ENCODE measurements around the gene HOMER2. TPM values are rescaled to one million over a fixed set of nuclear protein-coding genes. Genes with fewer than 3 reads are reported as not detected.
A peak's percentile ranks its signal among the peaks of the same experiment; 100 is the strongest.
"Not testable (repeated sequence)": the region's sequence is repeated elsewhere in the genome, so short reads cannot be mapped to it uniquely, and the experiment has no call there.

The HOMER2 gene
- total and polyA plus RNA-seq, 2 experiments from 2014 or later: 24.4 to 54.5 TPM

DNA sequence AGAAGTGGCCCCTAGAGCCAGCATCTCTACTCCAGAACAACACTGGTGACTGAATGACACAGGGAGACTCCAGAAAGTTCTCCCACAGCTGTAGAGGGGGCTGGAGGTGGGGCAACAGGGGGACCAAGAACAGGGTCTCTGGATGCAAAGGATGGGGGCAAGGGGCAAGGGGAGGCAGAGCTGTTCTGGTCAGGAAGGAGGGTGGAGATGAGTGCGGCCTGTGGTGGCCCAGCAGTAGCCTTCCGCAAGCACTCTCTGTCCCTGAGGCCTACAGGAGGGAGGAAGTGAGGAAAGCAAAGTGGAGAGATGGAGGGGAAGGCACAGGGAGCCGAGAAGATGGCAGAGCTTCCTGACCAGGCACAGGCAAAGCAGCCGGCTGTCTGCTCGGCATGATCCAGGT lies 56.5 kb downstream of the HOMER2 start:
- Histone ChIP-seq H3K27me3 (no peaks in the 10 kb centered on the region), H3K4me3 (no peak overlapping the region), H3K36me3 (no peaks in the 10 kb centered on the region), H3K9me3 (ENCODE audit: low read depth) (no peaks in the 10 kb centered on the region), H3K4me1 (ENCODE audit: low read depth) (peaks cover 16% of the 10 kb centered on the region), H3K27ac (no peak overlapping the region)
- DNase-seq (ENCODE audit: low read depth in 1 of 2, low spot score in 1 of 2): no peak
- TF ChIP-seq, protein P1, sequence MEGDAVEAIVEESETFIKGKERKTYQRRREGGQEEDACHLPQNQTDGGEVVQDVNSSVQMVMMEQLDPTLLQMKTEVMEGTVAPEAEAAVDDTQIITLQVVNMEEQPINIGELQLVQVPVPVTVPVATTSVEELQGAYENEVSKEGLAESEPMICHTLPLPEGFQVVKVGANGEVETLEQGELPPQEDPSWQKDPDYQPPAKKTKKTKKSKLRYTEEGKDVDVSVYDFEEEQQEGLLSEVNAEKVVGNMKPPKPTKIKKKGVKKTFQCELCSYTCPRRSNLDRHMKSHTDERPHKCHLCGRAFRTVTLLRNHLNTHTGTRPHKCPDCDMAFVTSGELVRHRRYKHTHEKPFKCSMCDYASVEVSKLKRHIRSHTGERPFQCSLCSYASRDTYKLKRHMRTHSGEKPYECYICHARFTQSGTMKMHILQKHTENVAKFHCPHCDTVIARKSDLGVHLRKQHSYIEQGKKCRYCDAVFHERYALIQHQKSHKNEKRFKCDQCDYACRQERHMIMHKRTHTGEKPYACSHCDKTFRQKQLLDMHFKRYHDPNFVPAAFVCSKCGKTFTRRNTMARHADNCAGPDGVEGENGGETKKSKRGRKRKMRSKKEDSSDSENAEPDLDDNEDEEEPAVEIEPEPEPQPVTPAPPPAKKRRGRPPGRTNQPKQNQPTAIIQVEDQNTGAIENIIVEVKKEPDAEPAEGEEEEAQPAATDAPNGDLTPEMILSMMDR (IDR thresholded peaks at IDR 0.05; ENCODE audit: low read depth, low read length): no peak

DNA sequence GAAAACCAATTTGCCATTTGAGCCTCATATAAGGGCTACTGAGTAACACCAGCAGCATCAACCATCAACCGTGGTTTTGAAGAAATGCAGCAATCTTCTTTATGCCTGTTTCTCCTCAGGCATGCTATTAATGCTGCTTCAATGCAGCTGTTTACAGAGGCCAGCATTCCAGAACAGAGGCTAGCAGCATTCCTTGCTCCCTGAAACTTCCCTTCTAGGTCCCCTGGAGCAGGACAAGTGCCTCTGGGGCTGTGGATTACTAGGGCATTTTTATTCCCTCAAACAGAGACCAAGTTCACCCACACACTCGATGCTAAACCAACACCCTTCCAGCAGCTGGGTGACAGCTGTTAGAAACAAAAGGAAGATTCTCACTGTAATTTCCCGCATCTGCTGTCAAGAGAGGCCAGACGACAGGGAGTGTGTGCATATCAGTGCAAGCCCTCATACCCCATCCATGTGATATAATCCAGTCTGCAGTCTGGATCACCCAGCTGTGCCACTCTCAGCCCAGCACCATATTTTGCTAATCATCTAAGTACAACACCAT lies 57.5 kb downstream of the HOMER2 start:
- DNase-seq (ENCODE audit: low read depth in 1 of 2, low spot score in 1 of 2): peak in 1 of 2 donors; percentile 45
- H3K4me1 ChIP-seq (ENCODE audit: low read depth): peaks cover 8% of the 10 kb centered on the region
- H3K27me3 ChIP-seq: no peaks in the 10 kb centered on the region
- H3K4me3 ChIP-seq: no peak overlapping the region
- peak overlapping the region; percentile 11 for H3K27ac ChIP-seq
- no peaks in the 10 kb centered on the region for H3K9me3 ChIP-seq (ENCODE audit: low read depth)
- no peaks in the 10 kb centered on the region for H3K36me3 ChIP-seq
- TF ChIP-seq, protein P1 (IDR thresholded peaks at IDR 0.05; ENCODE audit: low read depth, low read length): no peak

DNA sequence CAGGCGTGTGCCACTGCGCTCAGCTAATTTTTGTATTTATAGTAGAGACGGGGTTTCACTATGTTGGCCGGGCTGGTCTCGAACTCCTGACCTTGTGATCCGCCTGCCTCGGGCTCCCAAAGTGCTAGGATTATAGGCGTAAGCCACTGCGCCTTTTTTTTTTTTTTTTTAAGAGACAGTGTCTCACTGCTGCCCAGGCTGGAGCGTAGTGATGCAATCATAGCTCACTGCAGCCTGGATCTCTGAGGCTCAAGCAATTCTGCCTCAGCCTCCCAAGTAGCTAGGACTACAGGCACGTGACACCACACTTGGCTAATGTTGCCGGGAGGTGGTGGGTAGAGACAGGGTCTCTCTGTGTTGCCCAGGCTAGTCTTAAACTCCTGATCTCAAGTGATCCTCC lies 59.0 kb downstream of the HOMER2 start:
- H3K36me3 ChIP-seq: not testable (repeated sequence)

DNA sequence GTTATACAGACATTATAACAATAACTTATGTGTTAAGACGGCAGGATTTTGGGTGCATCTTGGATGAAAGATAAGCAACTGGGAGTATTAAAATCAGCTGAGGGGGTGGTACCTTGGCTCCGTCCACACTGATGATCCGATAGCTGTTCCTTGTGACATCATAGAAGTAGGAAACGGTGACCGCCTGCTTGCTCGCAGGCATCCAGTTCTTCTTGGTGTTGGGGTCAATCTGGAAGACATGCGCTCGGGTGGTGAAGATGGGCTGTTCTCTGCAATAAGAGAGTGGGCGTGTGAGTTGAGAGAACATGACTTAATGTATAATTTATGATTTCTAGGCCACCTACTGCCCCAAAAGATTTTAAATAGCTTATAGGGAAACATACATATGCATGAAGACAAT lies 59.9 kb downstream of the HOMER2 start:
- no peak for DNase-seq (ENCODE audit: low read depth in 1 of 2, low spot score in 1 of 2)
- peaks cover 8% of the 10 kb centered on the region for H3K4me1 ChIP-seq (ENCODE audit: low read depth)
- no peaks in the 10 kb centered on the region for H3K27me3 ChIP-seq
- no peaks in the 10 kb centered on the region for H3K36me3 ChIP-seq
- TF ChIP-seq, protein P1 (IDR thresholded peaks at IDR 0.05; ENCODE audit: low read depth, low read length): no peak
- no peaks in the 10 kb centered on the region for H3K9me3 ChIP-seq (ENCODE audit: low read depth)
- H3K27ac ChIP-seq: no peak overlapping the region
- H3K4me3 ChIP-seq: no peak overlapping the region

More for the DNA sequence above, 59.0 kb downstream of the HOMER2 start:
- not testable (repeated sequence) for H3K4me3 ChIP-seq; H3K27me3 ChIP-seq; H3K9me3 ChIP-seq (ENCODE audit: low read depth); H3K27ac ChIP-seq; H3K4me1 ChIP-seq (ENCODE audit: low read depth); DNase-seq (ENCODE audit: low read depth in 1 of 2, low spot score in 1 of 2)

DNA sequence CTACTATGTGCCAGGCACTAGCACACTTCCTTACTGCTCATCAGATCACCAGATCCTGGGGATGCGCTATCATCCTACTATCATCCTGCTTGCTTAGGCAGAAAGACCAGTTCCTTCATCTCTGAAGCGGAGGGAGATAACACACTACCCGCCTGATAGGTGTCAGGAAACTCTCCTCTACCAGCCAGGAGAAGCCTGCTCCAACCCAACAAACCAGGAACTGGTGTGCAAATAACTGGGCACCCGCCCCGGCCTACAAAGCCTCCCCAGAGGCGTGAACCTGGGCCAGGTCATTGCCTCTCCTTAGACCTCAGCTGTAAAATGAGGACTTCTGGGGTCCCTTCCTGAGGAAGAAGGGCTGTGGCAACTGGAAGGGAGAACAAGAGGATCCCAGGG lies 61.5 kb downstream of the HOMER2 start:
- Histone ChIP-seq H3K9me3 (ENCODE audit: low read depth) (no peaks in the 10 kb centered on the region), H3K4me1 (ENCODE audit: low read depth) (peaks cover 8% of the 10 kb centered on the region), H3K36me3 (no peaks in the 10 kb centered on the region), H3K4me3 (no peak overlapping the region), H3K27ac (no peak overlapping the region), H3K27me3 (no peaks in the 10 kb centered on the region)
- DNase-seq (ENCODE audit: low read depth in 1 of 2, low spot score in 1 of 2): no peak
- TF ChIP-seq, protein P1 (IDR thresholded peaks at IDR 0.05; ENCODE audit: low read depth, low read length): no peak

DNA sequence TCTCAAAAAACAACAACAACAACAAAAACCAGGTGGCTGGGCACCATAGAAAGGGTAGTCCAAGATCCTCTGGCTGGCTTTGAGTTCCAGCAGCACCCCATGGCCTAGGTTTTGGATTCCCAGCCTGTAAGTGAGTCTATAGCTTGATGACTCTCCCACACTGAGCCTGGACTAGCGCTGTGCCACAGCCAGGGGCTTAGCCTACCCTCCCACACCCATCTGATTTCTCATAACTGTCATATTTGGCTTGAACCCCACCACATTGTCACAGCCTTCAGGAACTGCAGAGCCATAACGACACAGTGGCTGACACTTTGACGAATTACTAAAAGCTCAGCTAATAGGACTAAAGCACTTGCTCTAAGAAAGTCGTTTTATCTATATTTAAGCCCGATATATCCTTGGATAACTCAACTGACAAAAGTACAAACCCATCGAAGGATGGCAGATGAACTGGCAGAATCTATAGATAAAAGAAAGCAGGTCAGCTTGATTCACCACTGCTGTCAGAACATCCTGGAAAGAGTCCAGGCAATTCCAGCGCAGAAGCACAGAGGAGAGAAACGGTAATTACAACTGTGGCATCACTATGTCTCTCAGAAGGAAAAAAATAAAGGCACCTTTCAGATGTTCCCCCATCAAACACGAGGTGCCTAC lies 62.1 kb downstream of the HOMER2 start:
- no peaks in the 10 kb centered on the region for H3K9me3 ChIP-seq (ENCODE audit: low read depth)
- H3K4me3 ChIP-seq: no peak overlapping the region
- H3K27me3 ChIP-seq: no peaks in the 10 kb centered on the region
- no peaks in the 10 kb centered on the region for H3K36me3 ChIP-seq
- H3K27ac ChIP-seq: no peak overlapping the region
- peak in 1 of 2 donors; percentile 10 for DNase-seq (ENCODE audit: low read depth in 1 of 2, low spot score in 1 of 2)
- peaks cover 8% of the 10 kb centered on the region for H3K4me1 ChIP-seq (ENCODE audit: low read depth)
- TF ChIP-seq, protein P1 (IDR thresholded peaks at IDR 0.05; ENCODE audit: low read depth, low read length): no peak
